Measurements from ENCODE around the gene IKZF1. TPM values are rescaled to one million over a fixed set of nuclear protein-coding genes. Genes with fewer than 3 reads are reported as not detected.

Gene IKZF1
- total and polyA plus RNA-seq, 9 of the 15 experiments (the other 6 are each of a cell fraction or from before 2014, with no cell fraction given) = 12.6 to 85.3 (median 44.7) TPM

DNA sequence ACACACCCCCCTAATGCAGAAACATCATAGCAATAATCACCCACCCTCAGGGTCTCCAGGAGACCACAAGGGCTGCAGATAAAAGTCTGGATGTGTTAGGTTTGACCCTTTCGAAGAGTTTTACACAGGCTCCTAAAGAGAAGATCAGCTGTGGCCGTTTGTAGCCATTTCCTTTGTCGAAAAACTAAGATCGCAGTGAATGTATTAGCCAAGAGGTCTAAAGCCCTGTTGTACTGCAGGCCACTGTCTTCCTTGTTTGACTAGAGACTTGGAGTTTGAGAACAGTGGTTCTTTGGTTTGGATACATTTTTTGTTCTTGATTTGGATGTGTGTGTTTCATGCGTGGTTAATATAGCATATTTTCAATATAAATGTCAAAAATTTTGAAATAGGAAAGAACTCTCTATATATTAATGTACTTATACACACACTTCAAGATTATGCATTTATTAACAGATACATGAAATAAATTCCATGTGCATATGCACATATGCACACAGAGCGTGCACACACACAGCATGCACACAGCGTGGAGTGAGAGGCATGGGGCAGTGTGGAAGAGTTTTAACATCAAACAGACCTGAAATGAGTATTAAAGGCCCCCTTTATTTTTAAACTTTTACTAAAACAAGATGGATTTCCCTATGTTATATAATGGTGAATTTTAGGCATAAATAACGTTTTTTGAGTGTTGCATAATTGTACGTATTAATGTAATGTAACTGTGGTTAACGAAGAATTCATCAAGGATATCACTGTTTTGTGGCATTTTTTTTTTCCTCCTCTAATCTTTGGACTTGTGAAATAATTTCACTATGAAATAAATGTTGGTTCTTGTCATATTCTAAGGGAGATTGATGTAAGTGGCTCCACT lies 2.2 kb downstream of the IKZF1 start (continued):
- TF ChIP-seq MXI1 (IDR thresholded peaks at IDR 0.05; ENCODE audit: low read depth, low read length) = peak; percentile 66; the same call in 1 of the 2 replicates
- TF ChIP-seq ETS2 (tag; IDR thresholded peaks at IDR 0.05; ENCODE audit: borderline replicate concordance, poor library complexity, severe bottlenecking) = no peak
- no peak for TF ChIP-seq ZNF316 (IDR thresholded peaks at IDR 0.05)
- TF ChIP-seq TRIM24 (IDR thresholded peaks at IDR 0.05) = no peak
- TF ChIP-seq CEBPG (CRISPR knock-in tag; IDR thresholded peaks at IDR 0.05) = no peak
- peak; percentile 26 to 39; a peak in 2 of 4 replicates for TF ChIP-seq CEBPG (tag; conservative IDR thresholded peaks at IDR 0.05 in 1 of 2, IDR thresholded peaks at IDR 0.05 in 1 of 2)
- no peak for TF ChIP-seq CHD4 (IDR thresholded peaks at IDR 0.05; ENCODE audit: insufficient read depth, insufficient replicate concordance, low read depth, low read length, poor library complexity, severe bottlenecking)
- TF ChIP-seq TBP (optimal IDR thresholded peaks at IDR 0.05; ENCODE audit: low read depth, low read length) = peak; percentile 12
- no peak for TF ChIP-seq KAT2B (IDR thresholded peaks at IDR 0.05; ENCODE audit: low read depth, low read length)
- TF ChIP-seq UBTF (IDR thresholded peaks at IDR 0.05; ENCODE audit: borderline replicate concordance in 1 of 2, low read depth in 2 of 2, low read length in 2 of 2) = 0 out of 4 replicates have a peak, but pooled peaks of 1 of the 2 experiments have one; percentile 58
- TF ChIP-seq VEZF1 (CRISPR knock-in tag; IDR thresholded peaks at IDR 0.05) = no peak
- no peak for TF ChIP-seq TSC22D4 (tag; IDR thresholded peaks at IDR 0.05)
- peak; percentile 69 for TF ChIP-seq CEBPB (tag; IDR thresholded peaks at IDR 0.05)
- peak; percentile 60 for TF ChIP-seq NCOR1 (IDR thresholded peaks at IDR 0.05)
- TF ChIP-seq RBM25 (IDR thresholded peaks at IDR 0.05; ENCODE audit: low read depth, low read length, severe bottlenecking) = no peak
- no peak for TF ChIP-seq RFX7 (CRISPR knock-in tag; IDR thresholded peaks at IDR 0.05)
- peak in 1 of 2 experiments; percentile 89; a peak in 2 of 4 replicates for TF ChIP-seq TBL1XR1 (IDR thresholded peaks at IDR 0.05; ENCODE audit: low read length in 2 of 2)
